Measurements from ENCODE around the gene VIT.

- TF ChIP-seq, protein P1, sequence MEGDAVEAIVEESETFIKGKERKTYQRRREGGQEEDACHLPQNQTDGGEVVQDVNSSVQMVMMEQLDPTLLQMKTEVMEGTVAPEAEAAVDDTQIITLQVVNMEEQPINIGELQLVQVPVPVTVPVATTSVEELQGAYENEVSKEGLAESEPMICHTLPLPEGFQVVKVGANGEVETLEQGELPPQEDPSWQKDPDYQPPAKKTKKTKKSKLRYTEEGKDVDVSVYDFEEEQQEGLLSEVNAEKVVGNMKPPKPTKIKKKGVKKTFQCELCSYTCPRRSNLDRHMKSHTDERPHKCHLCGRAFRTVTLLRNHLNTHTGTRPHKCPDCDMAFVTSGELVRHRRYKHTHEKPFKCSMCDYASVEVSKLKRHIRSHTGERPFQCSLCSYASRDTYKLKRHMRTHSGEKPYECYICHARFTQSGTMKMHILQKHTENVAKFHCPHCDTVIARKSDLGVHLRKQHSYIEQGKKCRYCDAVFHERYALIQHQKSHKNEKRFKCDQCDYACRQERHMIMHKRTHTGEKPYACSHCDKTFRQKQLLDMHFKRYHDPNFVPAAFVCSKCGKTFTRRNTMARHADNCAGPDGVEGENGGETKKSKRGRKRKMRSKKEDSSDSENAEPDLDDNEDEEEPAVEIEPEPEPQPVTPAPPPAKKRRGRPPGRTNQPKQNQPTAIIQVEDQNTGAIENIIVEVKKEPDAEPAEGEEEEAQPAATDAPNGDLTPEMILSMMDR (conservative IDR thresholded peaks at IDR 0.05; ENCODE audit: low read depth, low read length) = no peak
- no peak for TF ChIP-seq EZH2phosphoT487 (IDR thresholded peaks at IDR 0.05; ENCODE audit: borderline replicate concordance, low read length)
- no peak for TF ChIP-seq EZH2 (IDR thresholded peaks at IDR 0.05; ENCODE audit: low read length, unreplicated experiment)
Observed at GRCh38 chr2:36779462-36779861, 83.0 kb downstream of the VIT start.
